Suprapubic skin (tissue), 4 donors: ENCODE results near the gene FAM120B. TPM values are rescaled to one million over a fixed set of nuclear protein-coding genes. Genes with fewer than 3 reads are reported as not detected.
"Not testable (repeated sequence)": the region's sequence is repeated elsewhere in the genome, so short reads cannot be mapped to it uniquely, and the experiment has no call there.

ENCODE experiments used
- DNase-seq, 2 donors: peaks; one replicate each; pipeline ENCODE4 v3.0.0-alpha.2; 2019; ENCODE audit warnings: low spot score in 2 of 2
- H3K27ac ChIP-seq: fragments of 200-600 bp; sonication (generic); one replicate; pipeline ENCODE4 v1.5.1; 2019
- H3K27me3 ChIP-seq: fragments of 200-600 bp; sonication (generic); one replicate; pipeline ENCODE4 v1.5.1; 2019
- H3K36me3 ChIP-seq: fragments of 200-600 bp; sonication (generic); one replicate; pipeline ENCODE4 v1.5.1; 2019
- H3K4me1 ChIP-seq: fragments of 200-600 bp; sonication (generic); one replicate; pipeline ENCODE4 v1.5.1; 2019
- H3K4me3 ChIP-seq: fragments of 200-600 bp; sonication (generic); one replicate; pipeline ENCODE4 v1.5.1; 2019; ENCODE audit warnings: mild to moderate bottlenecking
- H3K9me3 ChIP-seq: fragments of 200-600 bp; sonication (generic); one replicate; pipeline ENCODE4 v1.5.1; 2019
- EP300 ChIP-seq: sonication (generic); formaldehyde crosslinking; IDR thresholded peaks from one replicate; pipeline ENCODE4 v1.6.1; 2017; ENCODE audit warnings: antibody characterized with exemption
- POLR2A ChIP-seq, 2 donors: fragments of 450-650 bp; IDR thresholded peaks; one replicate each; pipeline ENCODE4 v1.6.1; 2017; ENCODE audit warnings: antibody characterized with exemption in 2 of 2, mild to moderate bottlenecking in 2 of 2, moderate library complexity in 2 of 2
- POLR2AphosphoS5 ChIP-seq, 3 donors: sonication (generic); formaldehyde crosslinking; IDR thresholded peaks; one replicate each; pipeline ENCODE4 v1.6.1; 2017; ENCODE audit warnings: antibody characterized with exemption in 3 of 3
- WGBS: methylation state at CpG from one replicate; pipeline ENCODE4 v1.1.5; 2018; 5-methylcytosine and 5-hydroxymethylcytosine counted together
- total RNA-seq, 4 donors: library from RNA; depleted of rRNA; stranded (reverse); fragments of >200 nt; gene quantifications; one replicate each; pipeline ENCODE4 v1.1.0, GENCODE V29; 2016
- TF ChIP-seq, protein P1 (sequence below), 2 donors: fragments of 200-600 bp in 1 of 2; fragments of 450-650 bp in 1 of 2; sonication (generic) in 1 of 2; IDR thresholded peaks; one replicate each; pipeline ENCODE4 v1.5.1; 2016 to 2019; ENCODE audit warnings: antibody characterized with exemption in 2 of 2, mild to moderate bottlenecking in 1 of 2, moderate library complexity in 1 of 2

The FAM120B gene
- total RNA-seq, 4 donors from 2014 or later, result 19.9 to 55.4 (median 27.6) TPM

DNA sequence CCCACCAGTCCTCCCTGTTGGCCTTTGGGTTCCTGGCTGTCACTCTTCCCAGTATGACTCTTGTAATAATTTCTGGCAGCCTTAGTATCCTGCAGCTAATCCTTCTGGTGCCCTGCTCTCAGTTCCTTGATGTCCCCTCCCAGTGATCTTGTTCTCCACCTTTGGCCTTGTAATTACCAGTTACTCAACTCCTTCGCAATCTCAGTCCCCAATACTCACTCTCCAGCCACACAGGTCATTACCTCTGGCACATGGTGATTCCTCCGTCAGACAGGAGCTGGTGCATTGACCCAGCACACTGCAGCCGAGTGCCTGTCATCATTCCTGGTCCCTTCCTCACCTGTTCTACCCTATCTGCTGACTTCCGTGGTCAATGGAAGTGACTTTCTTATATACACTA, 101.4 kb downstream of the FAM120B start:
- no peak overlapping the region for H3K4me3 ChIP-seq
- H3K9me3 ChIP-seq, result peaks cover 7% of the 10 kb centered on the region
- H3K27ac ChIP-seq, result no peak overlapping the region
- peaks cover 37% of the 10 kb centered on the region for H3K36me3 ChIP-seq
- H3K27me3 ChIP-seq, result no peaks in the 10 kb centered on the region
- H3K4me1 ChIP-seq, result no peaks in the 10 kb centered on the region
- DNase-seq, result no peak
- TF ChIP-seq, protein P1, sequence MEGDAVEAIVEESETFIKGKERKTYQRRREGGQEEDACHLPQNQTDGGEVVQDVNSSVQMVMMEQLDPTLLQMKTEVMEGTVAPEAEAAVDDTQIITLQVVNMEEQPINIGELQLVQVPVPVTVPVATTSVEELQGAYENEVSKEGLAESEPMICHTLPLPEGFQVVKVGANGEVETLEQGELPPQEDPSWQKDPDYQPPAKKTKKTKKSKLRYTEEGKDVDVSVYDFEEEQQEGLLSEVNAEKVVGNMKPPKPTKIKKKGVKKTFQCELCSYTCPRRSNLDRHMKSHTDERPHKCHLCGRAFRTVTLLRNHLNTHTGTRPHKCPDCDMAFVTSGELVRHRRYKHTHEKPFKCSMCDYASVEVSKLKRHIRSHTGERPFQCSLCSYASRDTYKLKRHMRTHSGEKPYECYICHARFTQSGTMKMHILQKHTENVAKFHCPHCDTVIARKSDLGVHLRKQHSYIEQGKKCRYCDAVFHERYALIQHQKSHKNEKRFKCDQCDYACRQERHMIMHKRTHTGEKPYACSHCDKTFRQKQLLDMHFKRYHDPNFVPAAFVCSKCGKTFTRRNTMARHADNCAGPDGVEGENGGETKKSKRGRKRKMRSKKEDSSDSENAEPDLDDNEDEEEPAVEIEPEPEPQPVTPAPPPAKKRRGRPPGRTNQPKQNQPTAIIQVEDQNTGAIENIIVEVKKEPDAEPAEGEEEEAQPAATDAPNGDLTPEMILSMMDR (IDR thresholded peaks at IDR 0.05), result no peak
- TF ChIP-seq POLR2AphosphoS5 (IDR thresholded peaks at IDR 0.05), result no peak
- no peak for TF ChIP-seq POLR2A (IDR thresholded peaks at IDR 0.05)
- no peak for TF ChIP-seq EP300
- 86% methylated on average over 4 of the region's 4 CpGs for WGBS

DNA sequence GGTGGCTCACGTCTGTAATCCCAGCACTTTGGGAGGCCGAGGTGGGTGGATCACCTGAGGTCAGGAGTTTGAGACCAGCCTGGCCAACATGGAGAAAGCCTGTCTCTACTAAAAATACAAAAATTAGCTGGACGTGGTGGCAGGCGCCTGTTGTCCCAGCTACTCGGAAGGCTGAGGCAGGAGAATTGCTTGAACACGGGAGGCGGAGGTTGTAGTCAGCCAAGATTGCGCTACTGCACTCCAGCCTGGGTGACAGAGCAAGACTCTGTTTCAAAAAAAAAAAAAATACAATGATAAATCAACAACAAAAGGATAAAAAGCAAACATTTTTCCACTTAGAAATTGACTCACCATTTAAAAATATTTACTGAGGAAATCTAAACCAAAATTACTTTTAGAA, 103.2 kb downstream of the FAM120B start:
- Histone ChIP-seq H3K36me3 (peaks cover 19% of the 10 kb centered on the region), H3K9me3 (peaks cover 11% of the 10 kb centered on the region)
- not testable (repeated sequence) for H3K27me3 ChIP-seq, DNase-seq, H3K4me1 ChIP-seq, H3K4me3 ChIP-seq, H3K27ac ChIP-seq
- WGBS, result 89% methylated on average over 8 of the region's 8 CpGs

DNA sequence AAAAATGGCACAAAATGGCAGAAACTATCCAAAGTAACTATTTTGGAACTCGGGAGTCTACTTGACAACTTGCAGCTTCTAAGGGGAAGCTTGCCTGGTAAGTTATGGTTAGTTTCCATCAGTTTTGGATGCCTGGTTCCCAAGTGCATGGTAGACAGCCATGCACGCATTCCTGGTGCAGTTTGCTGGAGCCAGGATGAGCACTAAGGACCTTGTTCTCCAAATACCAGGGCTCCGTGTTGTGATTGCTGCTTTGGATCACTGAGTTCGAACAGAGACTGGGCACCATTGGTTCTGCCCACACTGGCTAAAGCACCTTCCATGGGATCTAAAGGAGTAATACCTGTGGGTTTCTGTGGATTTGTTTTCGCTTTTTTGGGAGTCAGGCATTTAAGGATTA, 103.7 kb downstream of the FAM120B start:
- TF ChIP-seq, protein P1 (IDR thresholded peaks at IDR 0.05), result no peak
- DNase-seq, result no peak

DNA sequence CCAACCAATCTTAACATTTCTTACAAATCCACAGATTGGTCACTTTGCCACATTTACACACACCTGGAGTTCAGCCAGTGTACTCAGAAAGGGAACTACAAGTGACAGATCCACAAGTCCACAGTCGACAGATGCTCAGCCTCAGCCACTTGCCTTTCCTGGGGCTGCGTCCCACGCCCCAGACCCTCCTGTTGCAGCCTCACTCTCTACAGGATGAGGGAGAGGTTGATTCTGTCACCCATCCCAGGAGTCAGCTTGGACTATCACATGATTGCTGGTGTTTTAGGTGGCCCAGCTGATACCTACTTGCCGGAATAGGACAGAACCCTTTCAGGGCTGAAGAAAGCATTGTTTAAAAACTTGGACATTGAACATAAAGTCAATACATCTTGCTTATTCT, 108.8 kb downstream of the FAM120B start:
- no peak overlapping the region for H3K27ac ChIP-seq
- WGBS, result 82% methylated on average over 4 of the region's 4 CpGs
- peaks cover 9% of the 10 kb centered on the region for H3K9me3 ChIP-seq
- no peaks in the 10 kb centered on the region for H3K36me3 ChIP-seq
- no peaks in the 10 kb centered on the region for H3K4me1 ChIP-seq
- DNase-seq, result no peak
- H3K27me3 ChIP-seq, result peaks cover 8% of the 10 kb centered on the region
- H3K4me3 ChIP-seq, result no peak overlapping the region
- TF ChIP-seq POLR2AphosphoS5 (IDR thresholded peaks at IDR 0.05), result no peak

More for the DNA sequence above, 103.7 kb downstream of the FAM120B start:
- WGBS, result 92% methylated on average over 5 of the region's 5 CpGs
- Histone ChIP-seq H3K27me3 (no peaks in the 10 kb centered on the region), H3K4me1 (no peaks in the 10 kb centered on the region), H3K4me3 (no peak overlapping the region), H3K36me3 (peaks cover 14% of the 10 kb centered on the region), H3K27ac (no peak overlapping the region), H3K9me3 (peaks cover 11% of the 10 kb centered on the region)

DNA sequence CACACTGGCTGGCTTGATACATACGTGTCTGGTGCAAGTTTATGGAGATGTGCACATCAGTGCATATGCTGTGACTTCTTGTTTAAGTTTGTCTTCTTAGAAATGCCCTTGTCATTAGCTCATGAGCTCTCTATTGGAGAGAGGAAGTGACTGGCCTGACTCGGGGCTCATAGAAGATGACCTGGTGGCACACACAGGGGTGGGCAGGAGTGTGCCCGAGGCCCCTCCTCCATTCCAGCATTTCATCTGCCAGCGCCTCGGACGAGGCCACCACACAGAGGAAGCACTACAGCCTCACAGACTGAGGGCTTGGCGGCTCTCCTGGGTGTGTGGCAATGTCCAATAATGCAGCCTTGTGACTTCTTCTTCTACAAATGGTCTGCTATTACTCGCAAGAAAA, 109.7 kb downstream of the FAM120B start:
- TF ChIP-seq, protein P1 (IDR thresholded peaks at IDR 0.05), result no peak
- no peak for TF ChIP-seq POLR2AphosphoS5 (IDR thresholded peaks at IDR 0.05)
- no peak for TF ChIP-seq EP300
- TF ChIP-seq POLR2A (IDR thresholded peaks at IDR 0.05), result no peak
- WGBS, result 73% methylated on average over 8 of the region's 8 CpGs
- Histone ChIP-seq H3K4me3 (no peak overlapping the region), H3K27me3 (peaks cover 8% of the 10 kb centered on the region), H3K9me3 (peaks cover 6% of the 10 kb centered on the region), H3K27ac (no peak overlapping the region), H3K4me1 (no peaks in the 10 kb centered on the region), H3K36me3 (no peaks in the 10 kb centered on the region)
- no peak for DNase-seq

DNA sequence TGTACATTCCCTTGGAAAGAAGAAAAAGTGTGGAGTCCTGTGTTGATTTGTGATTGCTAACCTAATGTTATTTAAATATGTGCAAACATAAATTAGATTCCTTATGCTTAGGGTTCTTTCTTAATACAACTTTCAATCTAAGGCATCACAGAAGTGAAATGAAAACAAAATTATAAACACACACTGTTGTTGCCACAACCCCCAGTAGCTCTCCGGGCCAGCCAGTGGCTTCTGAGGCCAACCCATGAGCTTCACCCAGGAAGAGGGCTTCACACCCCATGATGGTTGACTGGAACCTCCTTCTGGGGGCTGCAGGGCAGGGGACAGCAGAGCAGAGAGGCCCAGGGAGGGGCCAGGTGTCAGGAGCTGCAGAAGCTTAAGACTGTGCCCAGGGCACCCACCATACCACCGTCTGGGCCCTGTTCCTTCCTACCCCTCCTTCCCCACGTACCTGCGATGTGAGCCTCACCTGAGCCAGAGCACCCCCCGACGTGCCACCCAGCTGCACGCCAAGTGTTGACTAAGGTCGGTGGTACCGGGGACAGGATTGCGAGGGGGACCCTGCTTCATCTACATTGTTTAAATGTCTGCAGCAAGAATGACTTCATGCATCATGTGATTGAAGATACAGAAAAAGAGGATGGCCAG, 110.5 kb downstream of the FAM120B start:
- H3K27ac ChIP-seq, result no peak overlapping the region
- H3K27me3 ChIP-seq, result peaks cover 14% of the 10 kb centered on the region
- H3K4me1 ChIP-seq, result no peaks in the 10 kb centered on the region
- no peak overlapping the region for H3K4me3 ChIP-seq
- H3K9me3 ChIP-seq, result peaks cover 6% of the 10 kb centered on the region
- no peaks in the 10 kb centered on the region for H3K36me3 ChIP-seq
- no peak for DNase-seq
- TF ChIP-seq POLR2A (IDR thresholded peaks at IDR 0.05) (no peak), EP300 (no peak), POLR2AphosphoS5 (IDR thresholded peaks at IDR 0.05) (no peak)
- TF ChIP-seq, protein P1 (IDR thresholded peaks at IDR 0.05), result no peak
- 93% methylated on average over 10 of the region's 10 CpGs for WGBS
